Fibroblast of skin of right biceps (primary cell): ENCODE data around the gene FOSL2.

Experiments
- DNase-seq: peaks from one replicate; pipeline ENCODE4 v3.0.0-alpha.2; 2013

FOSL2 gene

GRCh38 chr2:28392297-28393113 lies at the start of gene FOSL2:
Gene FOSL2 (plus strand): TSS chr2:28392858. CDS start chr2:28393721, 863 bp downstream.
- peak; percentile 100 for DNase-seq

GRCh38 chr2:28343184-28343942 lies 49.3 kb upstream of the FOSL2 start:
- no peak for DNase-seq

GRCh38 chr2:28343971-28344715 lies 48.5 kb upstream of the FOSL2 start:
- no peak for DNase-seq

GRCh38 chr2:28344756-28345373 lies 47.8 kb upstream of the FOSL2 start:
- no peak for DNase-seq

- DNase-seq: no peak
Observed at GRCh38 chr2:28345619-28346018, 47.0 kb upstream of the FOSL2 start.

DNA sequence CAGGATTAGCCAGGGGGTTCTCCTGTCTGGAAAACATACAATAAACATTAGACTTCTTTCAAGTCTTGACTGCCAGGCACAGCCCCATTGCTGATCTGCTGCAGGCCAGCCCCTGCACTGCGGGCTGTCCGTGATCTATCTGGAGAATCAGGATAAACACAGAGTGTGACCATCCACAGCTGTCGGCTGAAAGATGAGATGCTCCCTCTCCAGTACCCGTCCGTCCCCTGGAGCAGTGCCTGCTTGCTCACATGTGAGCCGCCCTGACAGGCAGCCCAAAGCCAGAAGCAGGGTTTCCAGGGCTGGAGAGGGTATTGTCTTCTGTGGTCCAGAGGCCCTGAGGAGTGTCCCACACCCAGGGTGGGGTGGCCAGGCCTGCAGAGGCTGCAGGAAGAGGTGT lies 46.1 kb upstream of the FOSL2 start:
- no peak for DNase-seq

DNA sequence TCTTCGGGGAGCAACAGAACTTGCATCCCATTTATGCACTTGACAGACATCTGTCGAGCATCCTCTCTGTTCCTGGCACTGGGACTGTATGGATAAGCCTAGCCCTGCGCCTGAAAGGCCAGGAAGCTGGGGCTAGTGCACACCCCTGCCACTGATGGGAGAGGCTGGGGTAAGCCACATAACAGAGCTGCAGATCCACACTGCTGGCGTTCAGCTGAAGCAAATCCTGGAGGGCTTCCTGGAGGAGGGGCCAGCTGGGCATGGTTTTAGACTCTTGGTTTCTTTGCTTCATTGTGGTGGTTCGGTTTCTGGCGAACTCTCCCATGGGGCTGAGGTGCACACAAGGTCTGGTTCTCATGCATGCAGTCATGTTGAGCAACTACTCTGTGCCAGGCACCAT lies 45.5 kb upstream of the FOSL2 start:
- no peak for DNase-seq

- no peak for DNase-seq
Observed at GRCh38 chr2:28347596-28347995, 45.1 kb upstream of the FOSL2 start.

- DNase-seq: no peak
Observed at GRCh38 chr2:28348149-28348567, 44.5 kb upstream of the FOSL2 start.

GRCh38 chr2:28348921-28349320 lies 43.7 kb upstream of the FOSL2 start:
- no peak for DNase-seq

DNA sequence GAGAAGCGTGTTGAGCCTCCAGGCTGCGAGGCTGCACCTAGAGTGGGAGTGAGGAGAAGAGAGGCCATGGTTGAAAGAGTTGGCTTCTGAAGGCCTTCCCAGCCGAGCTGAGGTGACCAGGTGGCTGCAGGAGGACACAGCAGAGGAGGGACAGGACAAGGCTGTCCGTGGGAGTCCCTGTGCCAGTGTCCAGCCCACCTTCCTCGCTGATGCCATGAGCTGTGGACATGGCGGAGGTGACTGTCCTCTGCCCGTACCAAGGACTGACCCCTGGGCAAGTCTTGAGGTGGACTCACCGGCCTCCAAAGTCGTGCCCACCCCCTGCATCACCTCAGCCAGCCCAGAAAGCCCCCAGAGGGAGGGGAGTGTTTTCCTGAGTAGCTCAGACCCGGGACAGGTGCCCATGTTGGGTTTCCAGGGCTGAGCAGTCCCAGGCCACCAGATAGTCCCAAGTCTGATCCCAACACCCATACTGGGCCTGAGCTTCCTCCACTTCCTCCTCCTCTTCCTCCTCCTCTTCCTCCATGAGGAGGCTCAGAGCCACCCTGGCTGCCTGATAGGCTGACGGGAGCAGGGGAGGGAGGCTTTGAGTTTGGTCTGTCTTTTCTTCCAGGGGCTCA lies 43.0 kb upstream of the FOSL2 start:
- DNase-seq: no peak

- DNase-seq: no peak
Observed at GRCh38 chr2:28350196-28350595, 42.5 kb upstream of the FOSL2 start.

DNA sequence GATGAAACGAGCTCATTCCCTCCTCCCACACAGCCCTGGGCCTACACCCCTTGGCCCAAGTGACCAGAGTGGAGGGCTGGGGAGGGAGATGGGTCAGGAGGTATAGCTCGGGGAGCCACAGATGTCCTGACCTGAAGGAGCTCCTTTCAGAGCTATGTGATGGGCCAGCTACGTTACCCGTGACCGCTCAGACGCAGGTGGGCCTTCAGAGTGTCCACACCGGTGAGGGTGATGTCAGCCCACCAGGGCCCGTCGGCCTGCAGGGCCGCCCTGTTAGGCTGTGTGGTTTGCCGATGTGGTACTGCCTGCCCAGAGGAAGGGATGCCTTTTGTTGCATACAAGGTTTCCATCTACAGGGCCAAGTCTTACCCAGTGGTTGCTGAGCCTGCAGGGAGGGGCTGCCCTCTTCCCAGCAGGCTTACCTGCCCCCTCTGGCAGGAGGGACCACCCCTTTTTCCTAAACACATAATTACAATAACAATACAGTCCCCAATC lies 41.8 kb upstream of the FOSL2 start:
- no peak for DNase-seq

- no peak for DNase-seq
Observed at GRCh38 chr2:28351621-28352020, 41.0 kb upstream of the FOSL2 start.

DNA sequence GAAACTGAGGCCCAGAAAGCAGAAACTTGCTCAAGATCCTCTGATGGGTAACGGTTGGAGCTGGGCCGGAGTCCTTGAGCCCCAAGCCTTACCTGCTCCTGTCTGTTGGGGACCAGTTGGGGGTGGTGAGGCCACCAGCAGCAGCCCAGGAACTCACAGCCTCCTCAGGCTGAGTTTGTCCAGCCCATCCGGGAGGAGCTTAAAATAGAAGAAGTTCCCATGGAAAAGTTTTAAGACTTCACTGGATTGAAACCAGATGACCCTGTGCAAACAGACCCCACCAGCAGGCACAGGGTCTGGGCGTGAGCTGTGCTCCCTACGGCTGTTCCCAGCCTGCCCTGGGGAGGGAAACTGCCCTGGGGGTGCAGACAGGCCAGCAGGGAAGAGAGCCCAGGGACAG lies 40.6 kb upstream of the FOSL2 start:
- peak; percentile 43 for DNase-seq

GRCh38 chr2:28352610-28353195 lies 40.0 kb upstream of the FOSL2 start:
- no peak for DNase-seq

DNA sequence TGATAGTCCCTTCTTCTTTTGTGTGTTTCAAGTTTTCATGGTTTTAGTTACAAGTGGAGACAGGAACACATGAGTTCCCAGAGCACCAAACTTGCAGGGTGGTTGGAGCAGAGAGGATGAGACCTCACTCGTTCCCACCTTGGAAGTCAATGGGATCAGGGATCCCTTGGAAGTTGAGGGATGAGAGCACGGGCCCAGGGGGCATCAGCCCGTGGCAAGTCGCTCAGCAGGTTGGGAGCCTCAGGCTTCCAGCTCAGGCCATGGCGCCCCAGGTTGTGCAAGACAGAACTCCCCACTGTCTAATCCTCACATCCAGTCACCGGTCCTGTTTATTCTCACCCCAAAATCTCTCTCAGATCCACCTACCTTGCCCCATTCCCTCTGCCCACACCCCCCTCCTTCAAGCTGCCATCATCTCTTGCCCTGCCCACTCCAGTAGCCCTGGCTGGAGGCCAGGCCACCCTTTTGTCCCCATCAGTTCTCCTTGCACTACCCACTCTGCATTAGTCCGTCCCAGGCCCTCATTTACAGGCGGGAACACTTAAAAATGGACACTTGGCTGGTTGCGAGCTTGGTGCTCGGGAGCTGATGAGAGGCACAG lies 37.6 kb upstream of the FOSL2 start:
- DNase-seq: no peak

GRCh38 chr2:28355521-28356094 lies 37.0 kb upstream of the FOSL2 start:
- DNase-seq: no peak

- DNase-seq: peak; percentile 91
Observed at GRCh38 chr2:28356095-28356911, 36.4 kb upstream of the FOSL2 start.

- peak; percentile 31 for DNase-seq
Observed at GRCh38 chr2:28357055-28357454, 35.6 kb upstream of the FOSL2 start.
